Renal pelvis (tissue), 12 donors: ENCODE data around the gene TSPO. TPM values are rescaled to one million over a fixed set of nuclear protein-coding genes. Genes with fewer than 3 reads are reported as not detected.
"Not testable (repeated sequence)": the region's sequence is repeated elsewhere in the genome, so short reads cannot be mapped to it uniquely, and the experiment has no call there.

Experiments
- DNase-seq: peaks from one replicate; pipeline ENCODE4 v3.0.0-alpha.2; 2013
- long read RNA-seq, 16 experiments: transcript quantifications; one replicate each; lab custom pipeline, GENCODE V29; 2026
- polyA plus RNA-seq, 3 donors: library from polyadenylated mRNA; unstranded; fragments of 120-200 nt; gene quantifications; one replicate each; pipeline ENCODE4 v1.2.1, GENCODE V29; 2013; ENCODE audit not compliant: insufficient read length in 3 of 3

The TSPO gene
- polyA plus RNA-seq = 10 to 100 TPM; 28.5 to 30.5 (median 30.0) TPM
- long read RNA-seq, donor 1, transcript TSPO-202 (4 exons, 881 nt) = major isoform, 42 of 85 reads
- long read RNA-seq, donor 1, partial matches to known transcripts = 42 of 85 reads
- long read RNA-seq, donor 1, other reads (novel, unspliced or antisense) = 0 of 85 reads
- long read RNA-seq, donor 2, transcript TSPO-202 (4 exons, 881 nt) = major isoform, 54 of 91 reads
- long read RNA-seq, donor 2, partial matches to known transcripts = 36 of 91 reads
- long read RNA-seq, donor 2, other reads (novel, unspliced or antisense) = 0 of 91 reads
- long read RNA-seq, donor 3, transcript TSPO-202 (4 exons, 881 nt) = major isoform, 62 of 113 reads
- long read RNA-seq, donor 3, partial matches to known transcripts = 51 of 113 reads
- long read RNA-seq, donor 3, other reads (novel, unspliced or antisense) = 0 of 113 reads
- long read RNA-seq, donor 4, transcript TSPO-202 (4 exons, 881 nt) = major isoform, 69 of 128 reads
- long read RNA-seq, donor 4, partial matches to known transcripts = 59 of 128 reads
- long read RNA-seq, donor 4, other reads (novel, unspliced or antisense) = 0 of 128 reads
- long read RNA-seq, donor 5, transcript TSPO-202 (4 exons, 881 nt) = major isoform, 30 of 46 reads
- long read RNA-seq, donor 5, partial matches to known transcripts = 15 of 46 reads
- long read RNA-seq, donor 5, other reads (novel, unspliced or antisense) = 0 of 46 reads
- long read RNA-seq, donor 6, transcript TSPO-202 (4 exons, 881 nt) = major isoform, 56 of 71 reads
- long read RNA-seq, donor 6, partial matches to known transcripts = 14 of 71 reads
- long read RNA-seq, donor 6, other reads (novel, unspliced or antisense) = 0 of 71 reads
- long read RNA-seq, donor 7, transcript TSPO-202 (4 exons, 881 nt) = major isoform, 74 of 145 reads
- long read RNA-seq, donor 7, partial matches to known transcripts = 70 of 145 reads
- long read RNA-seq, donor 7, other reads (novel, unspliced or antisense) = 0 of 145 reads
- long read RNA-seq, donor 8, transcript TSPO-202 (4 exons, 881 nt) = major isoform, 29 of 62 reads
- long read RNA-seq, donor 8, partial matches to known transcripts = 33 of 62 reads
- long read RNA-seq, donor 8, other reads (novel, unspliced or antisense) = 0 of 62 reads
- long read RNA-seq, donor 9, transcript TSPO-202 (4 exons, 881 nt) = major isoform, 63 of 128 reads
- long read RNA-seq, donor 9, partial matches to known transcripts = 64 of 128 reads
- long read RNA-seq, donor 9, other reads (novel, unspliced or antisense) = 0 of 128 reads
- long read RNA-seq, donor 10, transcript TSPO-202 (4 exons, 881 nt) = major isoform, 42 of 85 reads
- long read RNA-seq, donor 10, partial matches to known transcripts = 42 of 85 reads
- long read RNA-seq, donor 10, other reads (novel, unspliced or antisense) = 0 of 85 reads
- long read RNA-seq, donor 11, transcript TSPO-202 (4 exons, 881 nt) = major isoform, 30 of 62 reads
- long read RNA-seq, donor 11, partial matches to known transcripts = 32 of 62 reads
- long read RNA-seq, donor 11, other reads (novel, unspliced or antisense) = 0 of 62 reads
- long read RNA-seq, donor 12, transcript TSPO-202 (4 exons, 881 nt) = major isoform, 62 of 117 reads
- long read RNA-seq, donor 12, partial matches to known transcripts = 52 of 117 reads
- long read RNA-seq, donor 12, other reads (novel, unspliced or antisense) = 0 of 117 reads
- long read RNA-seq, donor 13, transcript TSPO-202 (4 exons, 881 nt) = major isoform, 22 of 48 reads
- long read RNA-seq, donor 13, partial matches to known transcripts = 24 of 48 reads
- long read RNA-seq, donor 13, other reads (novel, unspliced or antisense) = 0 of 48 reads
- long read RNA-seq, donor 14, transcript TSPO-202 (4 exons, 881 nt) = major isoform, 88 of 162 reads
- long read RNA-seq, donor 14, partial matches to known transcripts = 74 of 162 reads
- long read RNA-seq, donor 14, other reads (novel, unspliced or antisense) = 0 of 162 reads
- long read RNA-seq, donor 15, transcript TSPO-202 (4 exons, 881 nt) = major isoform, 105 of 161 reads
- long read RNA-seq, donor 15, partial matches to known transcripts = 53 of 161 reads
- long read RNA-seq, donor 15, other reads (novel, unspliced or antisense) = 0 of 161 reads
- long read RNA-seq, donor 16, transcript TSPO-202 (4 exons, 881 nt) = major isoform, 59 of 144 reads
- long read RNA-seq, donor 16, partial matches to known transcripts = 82 of 144 reads
- long read RNA-seq, donor 16, other reads (novel, unspliced or antisense) = 0 of 144 reads

DNA sequence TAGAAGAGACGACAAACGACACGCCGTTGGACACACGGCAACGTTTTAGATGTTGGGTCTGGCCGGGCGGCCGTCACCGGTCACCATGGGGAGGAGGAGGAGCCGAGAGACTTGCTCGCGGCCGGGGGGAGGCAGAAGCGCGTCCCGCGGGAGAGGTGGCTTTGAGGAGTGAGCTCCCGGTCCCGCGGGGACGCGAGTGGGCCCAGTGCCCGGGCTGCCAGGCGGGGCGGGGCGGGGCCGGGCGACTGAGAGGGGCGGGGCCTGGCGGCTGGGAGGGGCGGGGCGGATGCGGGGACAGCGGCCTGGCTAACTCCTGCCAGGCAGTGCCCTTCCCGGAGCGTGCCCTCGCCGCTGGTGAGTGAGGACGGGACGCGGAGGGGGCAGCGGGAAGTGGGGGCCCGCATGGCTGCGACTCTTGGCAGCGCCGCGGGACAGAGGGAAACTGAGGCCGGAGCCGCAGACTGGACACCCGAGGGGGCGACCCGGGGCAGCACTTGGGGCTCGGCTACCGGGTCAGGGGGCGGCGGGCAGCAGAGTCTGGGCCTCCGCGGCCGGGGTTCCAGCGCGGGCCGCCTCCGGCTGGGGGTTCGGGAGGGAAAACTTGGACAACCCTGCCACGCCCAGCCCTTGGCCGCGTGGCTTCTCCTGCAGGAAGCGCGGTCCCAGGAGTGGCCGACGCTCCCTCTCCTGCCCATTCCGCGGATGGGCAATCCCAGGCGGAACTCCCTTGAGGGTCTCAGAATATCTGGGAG, at the start of gene TSPO:
TSPO (plus strand) TSS at position 309 of the 752 bp plus-strand sequence. CDS start 7,680 bp downstream, outside the sequence.
- no peak for DNase-seq

- not testable (repeated sequence) for DNase-seq
Observed at GRCh38 chr22:43104056-43104625, 47.2 kb upstream of the TSPO start.

DNA sequence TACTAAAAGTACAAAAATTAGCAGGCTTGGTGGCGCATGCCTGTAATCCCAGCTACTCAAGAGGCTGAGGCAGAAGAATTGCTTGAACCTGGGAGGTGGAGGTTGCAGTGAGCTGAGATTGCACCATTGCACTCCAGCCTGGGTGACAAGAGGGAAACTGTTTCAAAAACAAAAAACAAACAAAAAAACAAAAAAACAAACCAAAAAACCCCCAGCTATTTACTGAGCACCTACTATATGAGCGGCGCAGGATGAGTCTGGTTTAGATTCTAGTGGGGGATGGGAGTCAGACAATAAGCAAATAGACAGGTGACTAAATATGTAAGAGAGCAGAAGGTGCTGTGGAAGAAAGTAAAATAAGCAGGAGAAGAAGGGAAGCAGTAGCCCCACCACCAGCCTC, 46.4 kb upstream of the TSPO start:
- not testable (repeated sequence) for DNase-seq

DNA sequence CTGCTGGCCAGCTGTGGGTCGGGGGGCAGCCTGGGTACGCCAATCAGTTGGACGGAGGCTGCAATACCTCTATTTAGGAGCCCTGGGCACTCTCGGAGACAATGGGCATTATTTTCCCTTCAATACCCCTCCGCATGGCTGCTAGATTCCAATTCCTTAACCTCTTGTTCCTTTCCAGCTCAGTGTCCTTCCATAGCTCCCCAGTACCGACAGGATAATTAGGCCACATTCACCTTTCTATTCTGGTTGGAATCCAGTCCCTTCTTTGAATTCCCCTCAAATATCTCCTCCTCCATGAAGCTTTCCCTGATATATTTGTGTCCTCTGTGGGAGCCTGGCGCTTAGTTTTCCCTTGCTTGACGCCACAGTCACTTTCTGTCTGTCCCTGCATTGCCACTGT, 45.1 kb upstream of the TSPO start:
- DNase-seq = no peak

DNA sequence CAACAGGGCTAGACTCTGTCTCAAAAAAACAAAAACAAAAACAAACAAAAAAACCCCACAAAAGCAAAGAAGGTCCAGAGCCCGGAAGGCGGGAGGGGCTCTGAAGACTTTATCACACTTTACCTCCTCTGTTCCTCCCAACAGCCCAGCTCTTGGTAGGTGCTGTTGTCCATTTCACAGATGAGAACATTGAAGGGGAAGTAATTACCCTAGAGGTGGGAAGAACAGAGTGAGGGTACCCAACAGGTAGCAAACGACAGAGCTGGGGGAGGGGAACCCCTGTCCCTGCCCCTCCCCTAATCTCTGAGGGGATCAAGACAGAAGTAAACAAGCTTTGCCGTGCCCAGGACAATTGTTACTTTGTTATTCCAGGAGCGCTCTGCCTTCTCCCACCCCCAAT, 41.8 kb upstream of the TSPO start:
- DNase-seq = no peak

DNA sequence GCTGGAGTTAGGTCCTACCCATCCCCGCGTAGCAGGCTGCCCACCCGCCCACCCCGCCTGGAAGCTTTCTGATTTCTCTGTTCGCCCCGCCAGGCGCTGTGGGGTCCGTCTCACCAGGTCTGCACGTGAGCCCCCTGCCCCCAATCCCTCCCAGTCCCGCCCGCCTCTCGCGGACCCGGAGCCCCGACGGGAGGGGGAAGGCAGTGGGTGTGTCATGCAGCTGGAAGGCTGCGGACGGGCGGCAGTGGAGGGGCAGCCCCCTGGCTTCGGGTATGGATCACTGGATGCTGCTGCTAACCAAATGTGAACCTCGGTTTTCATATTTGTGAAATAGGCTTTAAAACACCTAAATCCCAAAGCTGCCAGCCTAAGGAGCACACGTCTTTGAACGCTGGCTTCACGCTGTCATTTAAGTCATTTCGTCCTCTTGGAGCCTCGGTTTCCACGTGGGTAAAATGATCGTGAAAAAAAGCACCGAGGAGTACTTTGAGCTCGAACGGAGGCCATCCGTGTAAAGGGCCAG, 41.4 kb upstream of the TSPO start:
- DNase-seq = no peak

DNA sequence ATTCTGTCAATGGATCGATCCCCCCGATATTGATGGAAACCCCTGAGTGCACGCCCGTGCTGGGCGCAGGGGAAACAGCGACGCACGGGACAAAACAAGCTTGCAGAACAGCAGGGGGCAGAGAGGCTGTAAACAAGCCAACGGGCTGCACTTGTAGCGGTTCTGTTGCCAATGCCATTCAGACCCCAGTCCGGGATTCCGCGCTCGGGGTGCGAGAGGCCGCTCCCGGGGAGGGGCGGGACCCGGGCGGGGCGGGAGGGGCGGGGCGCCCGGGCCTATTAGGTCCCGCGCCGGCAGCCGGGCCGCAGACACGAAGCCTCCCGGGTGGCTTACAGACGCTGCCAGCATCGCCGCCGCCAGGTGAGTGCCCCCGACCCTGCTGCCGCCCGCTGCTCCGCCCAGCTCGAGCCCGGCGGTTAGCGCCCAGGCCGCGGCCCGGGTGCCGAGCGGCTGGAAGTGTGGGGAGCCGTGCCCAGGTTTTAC, 40.9 kb upstream of the TSPO start, which contains the start of gene BIK:
BIK (plus strand) TSS at position 307 of the 483 bp plus-strand sequence. CDS start 13,273 bp downstream, outside the sequence.
- no peak for DNase-seq

DNA sequence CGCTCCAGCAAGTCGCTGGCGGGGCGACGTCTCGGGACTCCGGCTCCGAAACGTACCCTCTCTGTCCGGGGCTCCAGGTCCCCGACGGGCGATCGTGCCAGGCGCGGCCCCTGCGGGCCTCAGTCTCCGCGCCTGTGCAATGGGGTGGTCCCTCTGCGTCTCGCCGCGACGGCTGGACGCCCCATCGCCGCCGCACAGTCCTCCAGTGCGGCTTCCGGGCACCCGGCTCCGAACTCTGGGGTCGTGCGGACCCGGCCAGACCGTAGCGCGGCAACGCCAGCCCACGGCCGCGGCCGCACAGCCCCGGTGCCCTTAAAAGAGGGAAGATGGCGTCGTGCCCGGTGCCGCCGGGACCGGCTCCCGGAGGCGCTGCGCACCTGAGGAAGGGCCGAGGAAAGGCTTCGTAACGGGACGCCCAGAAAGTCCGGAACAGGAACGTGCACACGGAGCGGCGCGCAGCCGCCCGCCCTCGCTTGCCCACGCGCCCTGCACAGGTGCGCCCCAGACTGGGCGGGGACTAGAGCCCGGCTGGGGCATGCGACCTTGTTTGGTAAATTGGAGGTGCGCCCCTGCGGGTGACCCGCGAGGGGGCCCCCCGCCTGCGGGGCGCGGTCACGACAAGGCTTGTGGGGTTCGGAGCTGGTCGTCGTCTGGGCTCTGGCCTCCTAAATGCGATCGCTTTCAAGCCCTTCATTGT, 40.3 kb upstream of the TSPO start:
- no peak for DNase-seq

GRCh38 chr22:43113526-43114251, 37.7 kb upstream of the TSPO start:
- DNase-seq = no peak

DNA sequence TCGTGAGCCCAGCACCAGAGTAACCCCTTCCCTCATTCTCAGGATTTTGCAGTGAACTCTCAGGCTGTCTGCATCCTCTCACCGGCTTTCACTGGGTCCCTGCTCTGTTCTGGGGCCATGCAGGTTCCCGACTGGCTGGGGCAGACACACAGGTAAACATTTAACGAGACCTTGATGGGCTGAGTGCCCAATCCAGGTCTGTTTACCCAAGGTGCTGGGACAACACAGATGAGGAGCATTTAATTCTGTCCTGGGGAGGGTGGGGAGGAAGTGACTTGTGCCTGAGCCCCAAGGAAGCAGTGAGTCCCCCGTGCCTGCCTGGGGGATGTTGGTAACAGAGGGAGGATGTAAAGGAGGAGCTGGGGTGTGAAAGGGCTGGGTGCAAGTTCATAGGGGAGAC, 36.4 kb upstream of the TSPO start:
- no peak for DNase-seq

- no peak for DNase-seq
Observed at GRCh38 chr22:43116932-43117331, 34.4 kb upstream of the TSPO start.

GRCh38 chr22:43118024-43118849, 33.1 kb upstream of the TSPO start:
- no peak for DNase-seq

- no peak for DNase-seq
Observed at GRCh38 chr22:43118953-43119458, 32.4 kb upstream of the TSPO start.

DNA sequence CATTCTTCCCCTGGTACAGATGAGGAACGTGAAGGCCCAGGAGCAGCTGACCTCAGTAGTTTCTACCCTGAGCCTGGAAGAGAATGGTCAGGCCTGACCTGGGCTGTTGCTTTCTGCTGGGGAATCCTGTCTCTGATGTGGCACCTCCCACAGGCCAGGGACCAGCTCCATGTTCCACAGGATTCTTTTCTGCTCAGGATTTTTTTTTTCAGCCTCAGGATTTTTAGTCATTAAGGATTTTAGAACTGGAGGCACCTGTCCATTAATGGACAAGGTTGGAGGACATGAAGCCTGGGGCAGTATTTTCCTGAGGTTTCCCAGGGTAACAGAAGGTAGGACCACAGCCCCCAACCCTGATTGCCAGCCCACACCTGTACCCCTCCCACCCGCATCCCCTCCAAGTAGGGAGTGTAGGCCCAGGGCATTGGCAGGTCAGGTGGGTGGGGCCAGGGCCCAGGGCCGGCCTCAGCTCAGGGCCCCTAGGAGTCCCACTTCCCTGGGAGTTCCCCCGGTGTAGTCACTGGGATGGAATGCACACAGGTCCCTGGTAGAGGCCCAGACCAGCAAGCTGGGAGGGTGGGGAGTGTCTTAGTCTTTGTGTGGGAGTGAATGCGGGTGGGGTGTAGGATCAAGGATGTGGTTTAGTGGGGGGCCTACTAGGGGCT, 24.7 kb upstream of the TSPO start:
- no peak for DNase-seq
